Neural progenitor cell (in vitro differentiated cells): ENCODE measurements around the gene NBAS. TPM values are rescaled to one million over a fixed set of nuclear protein-coding genes. Genes with fewer than 3 reads are reported as not detected.
"Not testable (repeated sequence)": the region's sequence is repeated elsewhere in the genome, so short reads cannot be mapped to it uniquely, and the experiment has no call there.

Experiments used
- DNase-seq: peaks from one replicate; pipeline ENCODE4 v3.0.0-alpha.2; 2016; ENCODE audit warnings: low spot score
- H2AFZ ChIP-seq: fragments of 200-600 bp; sonication (generic); replicated peaks from 2 replicates; pipeline ENCODE4 v1.6.1; 2016; ENCODE audit warnings: antibody characterized with exemption
- H3F3A ChIP-seq: fragments of 200-600 bp; sonication (generic); 2 replicates; pipeline ENCODE4 v1.6.1; 2016; ENCODE audit warnings: antibody characterized with exemption, low read depth
- H3K27ac ChIP-seq: fragments of 200-600 bp; sonication (generic); 2 replicates; pipeline ENCODE4 v1.5.1; 2016; ENCODE audit warnings: mild to moderate bottlenecking
- H3K27me3 ChIP-seq: fragments of 200-600 bp; sonication (generic); 2 replicates; pipeline ENCODE4 v1.6.1; 2016; ENCODE audit warnings: mild to moderate bottlenecking, moderate library complexity
- H3K36me3 ChIP-seq: fragments of 200-600 bp; sonication (generic); 2 replicates; pipeline ENCODE4 v1.5.1; 2016
- H3K4me1 ChIP-seq: fragments of 200-600 bp; sonication (generic); 2 replicates; pipeline ENCODE4 v1.6.1; 2016; ENCODE audit warnings: mixed run types
- H3K4me2 ChIP-seq: fragments of 200-600 bp; sonication (generic); 2 replicates; pipeline ENCODE4 v1.6.1; 2016
- H3K4me3 ChIP-seq: fragments of 200-600 bp; sonication (generic); 2 replicates; pipeline ENCODE4 v1.5.1; 2016
- H3K79me2 ChIP-seq: fragments of 200-600 bp; sonication (generic); 2 replicates; pipeline ENCODE4 v1.6.1; 2016; ENCODE audit warnings: low read depth
- H3K9ac ChIP-seq: fragments of 200-600 bp; sonication (generic); 2 replicates; pipeline ENCODE4 v1.6.1; 2016
- H3K9me3 ChIP-seq: fragments of 200-600 bp; sonication (generic); 2 replicates; pipeline ENCODE4 v1.5.1; 2016; ENCODE audit warnings: low read depth
- H4K20me1 ChIP-seq: fragments of 200-600 bp; sonication (generic); 2 replicates; pipeline ENCODE4 v1.6.1; 2016; ENCODE audit warnings: low read depth
- H3K27ac Mint-ChIP-seq: 3 replicates; pipeline ENCODE4 v1.8.0; 2021; ENCODE audit warnings: mixed read lengths
- H3K27me3 Mint-ChIP-seq: 2 replicates; pipeline ENCODE4 v1.8.0; 2022; ENCODE audit warnings: low read depth, mild to moderate bottlenecking, inconsistent platforms, moderate library complexity, mixed read lengths; ENCODE audit not compliant: insufficient read depth
- H3K36me3 Mint-ChIP-seq: 3 replicates; pipeline ENCODE4 v1.8.0; 2021; ENCODE audit warnings: mixed read lengths
- H3K4me1 Mint-ChIP-seq: 3 replicates; pipeline ENCODE4 v1.8.0; 2021; ENCODE audit warnings: mixed read lengths
- H3K4me3 Mint-ChIP-seq: 3 replicates; pipeline ENCODE4 v1.8.0; 2021; ENCODE audit warnings: mild to moderate bottlenecking, moderate library complexity, mixed read lengths
- H3K9me3 Mint-ChIP-seq: 3 replicates; pipeline ENCODE4 v1.8.0; 2020; ENCODE audit warnings: mixed read lengths
- EZH2 ChIP-seq: fragments of 200-600 bp; sonication (generic); IDR thresholded peaks from 2 replicates; pipeline ENCODE4 v1.6.1; 2017; ENCODE audit warnings: antibody characterized with exemption, mild to moderate bottlenecking, moderate library complexity
- EZH2phosphoT487 ChIP-seq: fragments of 200-600 bp; sonication (generic); IDR thresholded peaks from 2 replicates; pipeline ENCODE4 v1.6.1; 2017; ENCODE audit warnings: antibody characterized with exemption
- total RNA-seq: library from RNA; depleted of rRNA; stranded (reverse); fragments of >200 nt; gene quantifications from 2 replicates; pipeline ENCODE4 v1.2.3, GENCODE V29; 2015; ENCODE audit warnings: low replicate concordance
- TF ChIP-seq, protein P1 (sequence below): fragments of 200-600 bp; sonication (generic); IDR thresholded peaks from 2 replicates; pipeline ENCODE4 v1.5.1; 2017; ENCODE audit warnings: antibody characterized with exemption, mild to moderate bottlenecking

Gene NBAS
- total RNA-seq, 1 donor from 2014 or later, result 58.0 TPM

DNA sequence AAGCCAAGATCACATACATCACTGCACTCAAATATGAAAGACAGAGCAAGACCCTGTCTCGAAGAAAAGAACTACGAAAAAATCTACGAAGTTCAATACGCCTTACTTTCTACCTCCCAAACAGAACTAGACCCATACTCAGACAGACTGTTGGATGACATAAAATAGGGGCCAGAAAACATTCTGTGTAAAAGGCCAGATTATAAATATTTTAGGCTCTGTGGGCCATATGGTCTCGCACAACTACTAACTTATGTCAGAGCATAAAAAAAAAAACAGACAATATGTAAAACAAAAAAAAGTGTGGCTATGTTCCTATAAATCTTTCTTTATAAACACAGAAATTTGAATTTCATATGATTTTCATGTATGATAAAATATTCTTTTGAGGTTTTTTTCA lies 40.8 kb downstream of the NBAS start:
- H3K4me1 ChIP-seq, result no peaks in the 10 kb centered on the region
- no peak for DNase-seq
- H3K79me2 ChIP-seq, result no peaks in the 10 kb centered on the region
- no peak overlapping the region for H3K9ac ChIP-seq
- no peaks in the 10 kb centered on the region for H3K36me3 ChIP-seq
- no peaks in the 10 kb centered on the region for H3K27me3 ChIP-seq
- Mint-ChIP-seq H3K27me3 (no peaks in the 10 kb centered on the region), H3K4me3 (no peak overlapping the region), H3K36me3 (peaks cover 12% of the 10 kb centered on the region), H3K9me3 (no peaks in the 10 kb centered on the region), H3K27ac (no peak overlapping the region), H3K4me1 (no peaks in the 10 kb centered on the region)
- H2AFZ ChIP-seq, result no peak overlapping the region
- TF ChIP-seq EZH2 (no peak), EZH2phosphoT487 (no peak)
- TF ChIP-seq, protein P1, sequence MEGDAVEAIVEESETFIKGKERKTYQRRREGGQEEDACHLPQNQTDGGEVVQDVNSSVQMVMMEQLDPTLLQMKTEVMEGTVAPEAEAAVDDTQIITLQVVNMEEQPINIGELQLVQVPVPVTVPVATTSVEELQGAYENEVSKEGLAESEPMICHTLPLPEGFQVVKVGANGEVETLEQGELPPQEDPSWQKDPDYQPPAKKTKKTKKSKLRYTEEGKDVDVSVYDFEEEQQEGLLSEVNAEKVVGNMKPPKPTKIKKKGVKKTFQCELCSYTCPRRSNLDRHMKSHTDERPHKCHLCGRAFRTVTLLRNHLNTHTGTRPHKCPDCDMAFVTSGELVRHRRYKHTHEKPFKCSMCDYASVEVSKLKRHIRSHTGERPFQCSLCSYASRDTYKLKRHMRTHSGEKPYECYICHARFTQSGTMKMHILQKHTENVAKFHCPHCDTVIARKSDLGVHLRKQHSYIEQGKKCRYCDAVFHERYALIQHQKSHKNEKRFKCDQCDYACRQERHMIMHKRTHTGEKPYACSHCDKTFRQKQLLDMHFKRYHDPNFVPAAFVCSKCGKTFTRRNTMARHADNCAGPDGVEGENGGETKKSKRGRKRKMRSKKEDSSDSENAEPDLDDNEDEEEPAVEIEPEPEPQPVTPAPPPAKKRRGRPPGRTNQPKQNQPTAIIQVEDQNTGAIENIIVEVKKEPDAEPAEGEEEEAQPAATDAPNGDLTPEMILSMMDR, result no peak
- H3K4me2 ChIP-seq, result no peak overlapping the region
- no peak overlapping the region for H3K4me3 ChIP-seq
- H3K9me3 ChIP-seq, result no peaks in the 10 kb centered on the region
- H3F3A ChIP-seq, result no peaks in the 10 kb centered on the region
- no peaks in the 10 kb centered on the region for H4K20me1 ChIP-seq
- no peak overlapping the region for H3K27ac ChIP-seq

DNA sequence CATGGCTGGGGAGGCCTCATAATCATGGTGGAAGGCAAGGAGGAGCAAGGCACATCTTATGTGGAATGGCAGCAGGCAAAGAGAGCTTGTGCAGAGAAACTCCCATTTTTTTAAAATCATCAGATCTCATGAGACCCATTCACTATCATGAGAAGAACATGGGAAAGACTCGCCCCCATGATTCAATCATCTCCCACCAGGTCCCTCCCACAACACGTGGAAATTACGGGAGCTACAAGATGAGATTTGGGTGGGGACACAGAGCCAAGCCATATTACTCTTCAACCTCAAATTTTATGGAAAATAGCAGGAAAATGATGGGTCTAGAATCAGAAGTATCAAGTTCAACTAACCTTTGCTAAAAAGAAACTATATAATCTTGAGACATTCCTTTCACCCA lies 42.4 kb downstream of the NBAS start:
- H3K27ac Mint-ChIP-seq, H3K4me3 ChIP-seq, H3K4me3 Mint-ChIP-seq, H3F3A ChIP-seq, H3K27ac ChIP-seq, H3K36me3 ChIP-seq, H3K4me1 ChIP-seq, H2AFZ ChIP-seq, H3K4me2 ChIP-seq, H3K79me2 ChIP-seq, H3K9me3 ChIP-seq, H4K20me1 ChIP-seq, H3K9me3 Mint-ChIP-seq, DNase-seq, H3K4me1 Mint-ChIP-seq, H3K9ac ChIP-seq, H3K36me3 Mint-ChIP-seq, H3K27me3 ChIP-seq, H3K27me3 Mint-ChIP-seq: not testable (repeated sequence)

DNA sequence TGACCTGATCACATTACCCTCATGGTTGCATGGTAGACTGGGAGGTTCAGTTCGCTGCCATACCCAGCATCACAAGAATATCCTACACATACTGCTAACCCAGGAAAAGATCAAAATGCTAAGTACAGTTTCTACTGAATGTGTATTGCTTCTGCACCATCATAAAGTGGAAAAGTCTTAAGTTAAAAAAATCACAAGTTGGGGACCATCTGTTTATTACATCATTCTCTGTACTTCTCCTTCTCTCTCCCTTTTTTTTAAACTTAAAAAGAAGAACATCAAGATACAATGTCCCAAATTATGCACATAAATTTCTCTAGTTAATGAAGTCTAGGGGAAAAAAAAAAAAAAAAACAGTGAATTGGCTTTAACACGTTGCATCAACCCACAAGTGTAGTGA lies 43.3 kb downstream of the NBAS start:
- no peak overlapping the region for H3K4me3 Mint-ChIP-seq

DNA sequence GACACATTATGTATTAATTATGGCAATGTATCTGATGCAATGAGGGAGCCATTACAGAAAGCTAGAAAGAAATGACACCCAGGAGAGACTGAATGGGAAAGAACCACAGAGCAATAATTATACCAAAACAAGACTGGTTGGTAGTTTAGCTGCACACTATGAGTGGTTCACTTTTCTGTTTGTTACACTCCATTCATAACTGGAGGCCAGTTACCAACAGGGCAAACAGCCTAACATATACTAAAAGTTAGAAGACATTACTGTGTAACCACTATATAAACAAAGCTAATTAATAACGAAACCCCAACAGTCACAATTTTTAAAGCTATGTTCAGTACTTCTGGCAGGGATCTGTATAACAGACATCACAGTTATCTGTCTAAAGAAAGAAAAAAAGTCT lies 49.4 kb downstream of the NBAS start:
- Histone ChIP-seq H3K4me3 (no peak overlapping the region), H2AFZ (no peak overlapping the region), H3K36me3 (peaks cover 4% of the 10 kb centered on the region), H3F3A (no peaks in the 10 kb centered on the region), H3K79me2 (no peaks in the 10 kb centered on the region), H3K4me1 (no peaks in the 10 kb centered on the region), H3K27ac (no peak overlapping the region), H3K27me3 (no peaks in the 10 kb centered on the region), H4K20me1 (no peaks in the 10 kb centered on the region), H3K9me3 (no peaks in the 10 kb centered on the region), H3K9ac (no peak overlapping the region), H3K4me2 (no peak overlapping the region)
- H3K36me3 Mint-ChIP-seq, result peaks cover 13% of the 10 kb centered on the region
- H3K4me1 Mint-ChIP-seq, result no peaks in the 10 kb centered on the region
- DNase-seq, result no peak
- TF ChIP-seq EZH2phosphoT487 (no peak), EZH2 (no peak)
- TF ChIP-seq, protein P1, result no peak
- peaks cover 2% of the 10 kb centered on the region for H3K27me3 Mint-ChIP-seq
- H3K9me3 Mint-ChIP-seq, result no peaks in the 10 kb centered on the region
- no peak overlapping the region for H3K27ac Mint-ChIP-seq
- no peak overlapping the region for H3K4me3 Mint-ChIP-seq

More for the DNA sequence above, 43.3 kb downstream of the NBAS start:
- Histone ChIP-seq H3K4me1 (no peaks in the 10 kb centered on the region), H3F3A (no peaks in the 10 kb centered on the region), H3K36me3 (no peaks in the 10 kb centered on the region), H3K9ac (no peak overlapping the region), H3K9me3 (no peaks in the 10 kb centered on the region), H4K20me1 (no peaks in the 10 kb centered on the region), H2AFZ (no peak overlapping the region), H3K4me3 (no peak overlapping the region), H3K27me3 (no peaks in the 10 kb centered on the region), H3K27ac (no peak overlapping the region), H3K79me2 (no peaks in the 10 kb centered on the region), H3K4me2 (no peak overlapping the region)
- Mint-ChIP-seq H3K9me3 (no peaks in the 10 kb centered on the region), H3K27me3 (peaks cover 2% of the 10 kb centered on the region), H3K27ac (no peak overlapping the region), H3K36me3 (peaks cover 5% of the 10 kb centered on the region), H3K4me1 (no peaks in the 10 kb centered on the region)
- TF ChIP-seq EZH2phosphoT487, result no peak
- TF ChIP-seq, protein P1, result no peak
- DNase-seq, result no peak
